Lower leg skin (tissue), 4 donors: ENCODE measurements around the gene CYP2A7. TPM values are rescaled to one million over a fixed set of nuclear protein-coding genes. Genes with fewer than 3 reads are reported as not detected.
"Not testable (repeated sequence)": the region's sequence is repeated elsewhere in the genome, so short reads cannot be mapped to it uniquely, and the experiment has no call there.

Experiments used
- DNase-seq, 2 donors: peaks; one replicate each; pipeline ENCODE4 v3.0.0-alpha.2; 2019; ENCODE audit warnings: low spot score in 2 of 2
- H3K4me3 ChIP-seq: fragments of 200-600 bp; sonication (generic); 2 replicates; pipeline ENCODE4 v1.5.1; 2017; ENCODE audit warnings: mild to moderate bottlenecking, low read depth; ENCODE audit not compliant: poor library complexity, severe bottlenecking
- CTCF ChIP-seq, 3 donors: fragments of 450-650 bp; IDR thresholded peaks; one replicate each; pipeline ENCODE4 v1.5.1; 2016; ENCODE audit warnings: antibody characterized with exemption in 3 of 3, mild to moderate bottlenecking in 3 of 3, moderate library complexity in 2 of 3
- POLR2A ChIP-seq, 2 donors: fragments of 450-650 bp; IDR thresholded peaks; one replicate each; pipeline ENCODE4 v1.6.1; 2016 to 2017; ENCODE audit warnings: antibody characterized with exemption in 2 of 2, mild to moderate bottlenecking in 1 of 2, moderate library complexity in 1 of 2
- WGBS, 2 donors: methylation state at CpG; one replicate each; pipeline ENCODE4 v1.1.5; 2018; 5-methylcytosine and 5-hydroxymethylcytosine counted together
- intact Hi-C: fragments of 100-400 bp; cut with DNase I; formaldehyde crosslinking; loops from one replicate; pipeline ENCODE4 v1.15.0; 2023; ENCODE audit warnings: low total_unique reads
- total RNA-seq, 4 donors: library from RNA; depleted of rRNA; stranded (reverse); fragments of >200 nt; gene quantifications; one replicate each; pipeline ENCODE4 v1.1.0, GENCODE V29; 2016

The CYP2A7 gene
- total RNA-seq, 4 donors from 2014 or later = not detected

DNA sequence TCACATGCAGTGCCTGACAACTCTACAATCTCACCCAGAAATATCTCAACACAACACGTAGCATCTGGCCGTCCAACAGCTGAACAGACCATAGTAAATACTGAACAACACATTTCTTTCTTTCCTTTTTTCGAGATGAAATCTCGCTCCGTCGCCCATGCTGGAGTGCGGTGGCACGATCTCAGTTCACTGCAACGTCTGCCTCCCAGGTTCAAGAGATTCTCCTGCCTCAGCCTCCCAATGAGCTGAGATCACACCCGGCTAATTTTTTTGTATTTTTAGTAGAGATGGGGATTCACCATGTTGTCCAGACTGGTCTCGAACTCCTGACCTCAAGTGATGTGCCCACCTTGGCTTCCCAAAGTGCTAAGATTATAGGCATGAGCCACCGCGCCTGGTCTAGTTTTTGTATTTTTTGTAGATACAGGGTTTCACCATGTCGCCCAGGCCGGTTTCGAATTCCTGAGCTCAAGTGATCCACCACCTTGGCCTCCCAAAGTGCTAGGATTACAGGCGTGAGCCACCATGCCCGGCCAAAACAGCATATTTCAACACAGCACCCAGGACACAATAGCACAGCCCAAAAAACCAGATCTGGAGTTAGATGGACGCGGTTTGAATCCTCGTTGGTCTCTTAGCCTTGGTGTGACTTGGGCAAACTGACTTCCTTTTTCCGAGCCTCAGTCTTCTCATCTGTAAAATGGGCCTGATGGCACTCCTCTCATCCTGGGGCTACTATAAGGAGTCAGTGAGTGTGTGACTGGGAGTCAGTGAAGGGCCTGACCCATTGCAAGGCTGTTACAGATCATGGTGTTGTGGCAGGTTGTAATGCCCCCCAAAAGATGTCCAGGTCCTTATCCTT, 54.4 kb downstream of the CYP2A7 start:
- DNase-seq = peak in 1 of 2 donors; percentile 72
- H3K4me3 ChIP-seq = no peak overlapping the region
- TF ChIP-seq POLR2A (IDR thresholded peaks at IDR 0.05) (no peak), CTCF (IDR thresholded peaks at IDR 0.05) (no peak)
- intact Hi-C loops = no loop called here
- WGBS, 2 donors = 96 to 97% methylated on average over 22 of the region's 22 CpGs

DNA sequence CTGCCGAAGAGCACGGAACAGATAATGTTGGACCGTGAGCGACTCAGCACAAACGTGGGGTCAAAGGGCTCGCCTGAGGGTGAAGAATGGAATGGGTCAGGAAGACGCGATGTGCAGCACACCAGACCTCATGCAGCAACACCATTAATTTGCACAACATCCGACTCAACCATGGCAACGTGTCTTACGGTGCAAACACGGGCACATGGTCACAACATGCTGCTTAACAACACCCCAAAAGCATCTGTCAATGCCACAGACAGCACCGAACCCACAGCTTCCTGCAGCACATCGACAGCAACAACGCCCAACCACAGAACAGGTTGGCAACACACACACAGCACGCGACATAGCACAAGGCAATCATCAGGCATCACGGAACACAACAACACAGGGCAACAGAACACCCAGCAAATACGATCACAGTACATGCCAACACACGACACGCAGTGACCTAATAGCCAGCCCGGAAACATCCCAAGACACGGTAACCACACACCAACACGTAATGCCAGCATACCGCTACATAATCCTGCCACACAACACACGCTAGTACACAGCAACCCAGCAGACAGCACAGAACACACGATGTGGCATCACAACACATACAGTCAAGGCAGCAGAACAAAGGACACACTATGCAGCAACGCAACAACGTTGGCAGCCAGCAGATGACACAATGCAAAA, 55.2 kb downstream of the CYP2A7 start:
- intact Hi-C loops = not testable (repeated sequence)
- DNase-seq = peak in 1 of 2 donors; percentile 76
- WGBS, 2 donors = 84% methylated on average over 29 of the region's 29 CpGs

DNA sequence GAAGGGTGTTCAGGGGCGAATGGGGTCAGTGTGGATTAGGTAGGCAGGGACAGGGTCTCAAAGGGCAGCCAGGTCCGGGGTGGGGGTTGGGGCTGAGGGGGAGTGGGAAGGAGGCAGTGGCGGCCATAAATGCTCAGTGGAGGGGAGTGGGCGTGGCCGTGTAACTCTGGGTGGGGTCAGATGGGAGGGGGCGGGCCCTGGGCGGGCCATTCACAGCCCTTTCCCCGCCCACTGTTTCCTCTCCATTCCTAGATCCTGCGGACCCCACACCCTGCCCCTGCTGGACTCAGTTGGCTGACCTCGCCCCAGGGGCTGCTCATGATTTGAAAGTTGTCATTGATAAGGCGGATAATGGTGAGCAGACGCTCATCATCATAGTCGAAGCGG, 55.7 kb downstream of the CYP2A7 start:
- H3K4me3 ChIP-seq, intact Hi-C loops: not testable (repeated sequence)
- peak in 1 of 2 donors; percentile 37 for DNase-seq
- 86 to 93% methylated on average over 11 of the region's 14 CpGs for WGBS, 2 donors

More for the DNA sequence above, 55.2 kb downstream of the CYP2A7 start:
- not testable (repeated sequence) for H3K4me3 ChIP-seq

GRCh38 chr19:40825460-40826095, 56.5 kb downstream of the CYP2A7 start:
- H3K4me3 ChIP-seq, intact Hi-C loops: not testable (repeated sequence)
- WGBS, 2 donors = 86% methylated on average over 3 of the region's 6 CpGs; no CpG with 5 or more reads in 1 of the 2 donors
- peak in 1 of 2 donors; percentile 32 for DNase-seq

Other genes starting within 250 kb of the CYP2A7 start
- gene NUMBL, start 191.6 kb downstream of the CYP2A7 start, total RNA-seq = 10 to 100 TPM; 11.2 to 45.8 (median 36.0) TPM
- gene COQ8B, start 165.3 kb downstream of the CYP2A7 start, total RNA-seq = 10 to 100 TPM; 40.2 to 58.7 (median 44.1) TPM
- 100 to 1,000 TPM in 1 of 4 donors, 10 to 100 TPM in 3; 83.1 to 104 (median 93.6) TPM for gene ITPKC, start 165.1 kb downstream of the CYP2A7 start, total RNA-seq
- gene ACTMAP, start 131.8 kb downstream of the CYP2A7 start, total RNA-seq = 1 to 10 TPM; 4.1 to 8.5 (median 4.6) TPM
- 10 to 100 TPM; 18.0 to 52.4 (median 44.9) TPM for gene SNRPA, start 131.0 kb downstream of the CYP2A7 start, total RNA-seq
- gene MIA, start 106.7 kb downstream of the CYP2A7 start, total RNA-seq = 10 to 100 TPM; 10.4 to 17.0 (median 12.9) TPM
- 10 to 100 TPM; 18.7 to 22.8 (median 19.7) TPM for gene RAB4B, start 104.0 kb downstream of the CYP2A7 start, total RNA-seq
- gene EGLN2, start 83.0 kb downstream of the CYP2A7 start, total RNA-seq = 10 to 100 TPM; 34.4 to 52.8 (median 45.1) TPM
- gene CYP2A6, start 31.8 kb downstream of the CYP2A7 start, total RNA-seq = not detected
- gene CYP2B6, start 109.1 kb upstream of the CYP2A7 start, total RNA-seq = 1 to 10 TPM in 1 of 4 donors, under 1 TPM in 1, not detected in 2; 0.13 to 3.7 TPM
- not detected for gene CYP2A13, start 206.2 kb upstream of the CYP2A7 start, total RNA-seq
- gene CYP2F1, start 232.2 kb upstream of the CYP2A7 start, total RNA-seq = not detected